Loucy (cell line): ENCODE measurements around the gene PRR12.

Source experiments
- EZH2phosphoT487 ChIP-seq: fragments of 200-600 bp; IDR thresholded peaks from 2 replicates; pipeline ENCODE4 v1.6.1; 2018; ENCODE audit warnings: antibody characterized with exemption, mild to moderate bottlenecking, moderate library complexity, borderline replicate concordance
- TF ChIP-seq, protein P1 (sequence below): fragments of 200-600 bp; sonication (generic); conservative IDR thresholded peaks from 2 replicates; pipeline ENCODE4 v1.5.1; 2014; ENCODE audit warnings: mild to moderate bottlenecking, antibody characterized with exemption, low read length

DNA sequence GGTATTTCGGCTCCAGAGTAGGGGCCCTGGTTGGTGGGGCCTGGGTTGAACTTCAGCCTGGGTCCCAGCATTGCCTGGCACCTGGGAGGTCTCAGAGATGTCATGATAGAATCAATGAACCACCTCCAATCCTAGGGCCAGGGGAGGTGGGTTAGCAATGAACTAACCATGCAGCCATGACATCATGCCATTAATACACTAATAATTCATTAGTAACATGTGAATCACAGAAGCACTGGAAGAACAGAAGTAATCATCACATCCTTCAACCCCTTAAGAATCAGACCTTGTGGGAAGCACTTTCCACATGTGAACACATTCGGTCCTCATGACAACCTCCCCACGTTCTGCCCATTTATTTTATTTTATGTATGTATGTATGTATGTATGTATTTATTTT is 17.6 kb upstream of the PRR12 start:
- TF ChIP-seq, protein P1, sequence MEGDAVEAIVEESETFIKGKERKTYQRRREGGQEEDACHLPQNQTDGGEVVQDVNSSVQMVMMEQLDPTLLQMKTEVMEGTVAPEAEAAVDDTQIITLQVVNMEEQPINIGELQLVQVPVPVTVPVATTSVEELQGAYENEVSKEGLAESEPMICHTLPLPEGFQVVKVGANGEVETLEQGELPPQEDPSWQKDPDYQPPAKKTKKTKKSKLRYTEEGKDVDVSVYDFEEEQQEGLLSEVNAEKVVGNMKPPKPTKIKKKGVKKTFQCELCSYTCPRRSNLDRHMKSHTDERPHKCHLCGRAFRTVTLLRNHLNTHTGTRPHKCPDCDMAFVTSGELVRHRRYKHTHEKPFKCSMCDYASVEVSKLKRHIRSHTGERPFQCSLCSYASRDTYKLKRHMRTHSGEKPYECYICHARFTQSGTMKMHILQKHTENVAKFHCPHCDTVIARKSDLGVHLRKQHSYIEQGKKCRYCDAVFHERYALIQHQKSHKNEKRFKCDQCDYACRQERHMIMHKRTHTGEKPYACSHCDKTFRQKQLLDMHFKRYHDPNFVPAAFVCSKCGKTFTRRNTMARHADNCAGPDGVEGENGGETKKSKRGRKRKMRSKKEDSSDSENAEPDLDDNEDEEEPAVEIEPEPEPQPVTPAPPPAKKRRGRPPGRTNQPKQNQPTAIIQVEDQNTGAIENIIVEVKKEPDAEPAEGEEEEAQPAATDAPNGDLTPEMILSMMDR: no peak
- TF ChIP-seq EZH2phosphoT487: no peak
